ENCODE data around the gene PEX7. TPM values are rescaled to one million over a fixed set of nuclear protein-coding genes. Genes with fewer than 3 reads are reported as not detected.

Gene PEX7
- total and polyA plus RNA-seq, 10 of the 15 experiments (the other 5 are each of a cell fraction or from before 2014, with no cell fraction given) = 0.58 to 12.4 (median 8.8) TPM

DNA sequence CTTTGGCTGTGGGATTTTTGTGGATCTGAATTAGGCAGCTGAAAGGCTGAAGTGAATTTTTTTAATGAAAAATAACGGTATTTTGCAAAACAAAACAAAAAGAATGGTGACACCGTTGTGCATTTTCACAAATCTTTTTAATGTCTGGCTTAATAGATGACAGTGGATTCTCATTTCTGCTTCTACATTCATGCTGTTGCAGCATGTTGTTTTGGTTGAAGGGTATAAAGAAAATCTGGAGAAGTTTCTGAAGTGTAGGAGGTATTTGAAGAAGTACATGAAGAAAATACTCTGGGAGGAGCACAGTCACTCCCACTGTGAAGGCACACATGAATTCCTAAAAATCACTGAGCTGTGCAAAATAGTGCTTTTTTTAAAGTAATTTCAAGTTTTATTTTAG, 27.0 kb upstream of the PEX7 start:
- FAIRE-seq (no peak), DNase-seq (ENCODE audit: low read depth, low spot score) (no peak), ATAC-seq (no peak)
- no peaks in the 10 kb centered on the region; the same call in 2 of the 3 replicates for H3K9me3 ChIP-seq (replicated peaks; ENCODE audit: control insufficient read depth, insufficient read depth, low read length)
- H3K9ac ChIP-seq (ENCODE audit: control insufficient read depth, insufficient read depth, low read length) = no peak overlapping the region
- no peaks in the 10 kb centered on the region for H3K27me3 ChIP-seq (replicated peaks in 1 of 2; ENCODE audit: control insufficient read depth in 2 of 2, insufficient read depth in 2 of 2, low read length in 1 of 2)
- no TSS peak for BruUV-seq (replicated peaks)
- TF ChIP-seq SP1 (IDR thresholded peaks at IDR 0.05; ENCODE audit: low read depth, low read length) = no peak
- TF ChIP-seq BACH1 (IDR thresholded peaks at IDR 0.05; ENCODE audit: borderline replicate concordance) = no peak
- no peak for TF ChIP-seq ZBED1 (IDR thresholded peaks at IDR 0.05; ENCODE audit: borderline replicate concordance)
- H3K4me1 ChIP-seq (ENCODE audit: control insufficient read depth, insufficient read depth, low read length) = peaks cover 4% of the 10 kb centered on the region
- no peak overlapping the region for H3K27ac ChIP-seq (ENCODE audit: control insufficient read depth, insufficient read depth)
- SMC1A ChIA-PET (ENCODE audit: uncharacterized antibody, unreplicated experiment) = interaction anchor here (1.0 to 2.9 kb wide), 7 partner anchors 28 to 182 kb away, joined by 3 to 51 read pairs (median 3); partner anchors contain the start of gene PEX7
- intact Hi-C loops (cut with micrococcal nuclease; ENCODE audit: unreplicated experiment) (no loop called here), in situ Hi-C loops (cut with MboI) (loop anchor here (10.0 kb wide), 1 partner anchor 511 kb away; the partner anchor contains the start of gene BCLAF1)
- H2AFZ ChIP-seq (ENCODE audit: control insufficient read depth, low read depth, low read length) = no peak overlapping the region
- CTCF ChIA-PET = interaction anchor here (0.8 to 5.9 kb wide), 6 partner anchors 27 to 201 kb away, joined by 3 to 81 read pairs (median 4); partner anchors contain the start of gene PEX7
- H3K4me3 ChIP-seq = no peak overlapping the region
- no peaks in the 10 kb centered on the region for H3K36me3 ChIP-seq (ENCODE audit: control insufficient read depth in 2 of 2, insufficient read depth in 2 of 2, low read length in 1 of 2)
- WGBS (ENCODE audit: insufficient coverage, insufficient replicate concordance, low lambda C conversion rate, missing lambda C conversion rate) = 95% methylated on average over 2 of the region's 2 CpGs
- H3K4me2 ChIP-seq (ENCODE audit: control insufficient read depth, insufficient read depth) = no peak overlapping the region
- RAD21 ChIA-PET (ENCODE audit: unreplicated experiment) = interaction anchor here (0.6 to 2.8 kb wide), 3 partner anchors 41 to 160 kb away, joined by 4 to 35 read pairs (median 4); no protein-coding TSS in a partner anchor
- POLR2A ChIA-PET = interaction anchor here (1.0 to 1.9 kb wide), 2 partner anchors 78 to 151 kb away, joined by 3 to 10 read pairs; no protein-coding TSS in a partner anchor
- no peaks in the 10 kb centered on the region for H4K20me1 ChIP-seq (ENCODE audit: control insufficient read depth, insufficient read depth)
- H3K79me2 ChIP-seq (ENCODE audit: control insufficient read depth, insufficient read depth, low read length) = peaks cover 33% of the 10 kb centered on the region

GRCh38 chr6:136795996-136796395, 26.4 kb upstream of the PEX7 start:
- CTCF ChIA-PET = interaction anchor here (5.9 kb wide), 1 partner anchor 151 kb away, joined by 81 read pairs; no protein-coding TSS in a partner anchor
- H3K27me3 ChIP-seq (replicated peaks in 1 of 2; ENCODE audit: control insufficient read depth in 2 of 2, insufficient read depth in 2 of 2, low read length in 1 of 2) = no peaks in the 10 kb centered on the region
- RAD21 ChIA-PET (ENCODE audit: unreplicated experiment) = interaction anchor here (2.8 kb wide), 1 partner anchor 152 kb away, joined by 35 read pairs; no protein-coding TSS in a partner anchor
- no peak for DNase-seq (ENCODE audit: low read depth, low spot score)
- POLR2A ChIA-PET = no interaction called here
- no peak for TF ChIP-seq FOXM1 (IDR thresholded peaks at IDR 0.05; ENCODE audit: low read depth, low read length)
- no peak for TF ChIP-seq RELA (IDR thresholded peaks at IDR 0.05; ENCODE audit: borderline replicate concordance, partially characterized antibody)
- no peak for TF ChIP-seq NFIC (IDR thresholded peaks at IDR 0.05; ENCODE audit: low read depth, low read length)
- no peak for TF ChIP-seq BCL11A (IDR thresholded peaks at IDR 0.05; ENCODE audit: low read depth, low read length)
- TF ChIP-seq, protein P1, sequence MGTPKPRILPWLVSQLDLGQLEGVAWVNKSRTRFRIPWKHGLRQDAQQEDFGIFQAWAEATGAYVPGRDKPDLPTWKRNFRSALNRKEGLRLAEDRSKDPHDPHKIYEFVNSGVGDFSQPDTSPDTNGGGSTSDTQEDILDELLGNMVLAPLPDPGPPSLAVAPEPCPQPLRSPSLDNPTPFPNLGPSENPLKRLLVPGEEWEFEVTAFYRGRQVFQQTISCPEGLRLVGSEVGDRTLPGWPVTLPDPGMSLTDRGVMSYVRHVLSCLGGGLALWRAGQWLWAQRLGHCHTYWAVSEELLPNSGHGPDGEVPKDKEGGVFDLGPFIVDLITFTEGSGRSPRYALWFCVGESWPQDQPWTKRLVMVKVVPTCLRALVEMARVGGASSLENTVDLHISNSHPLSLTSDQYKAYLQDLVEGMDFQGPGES (IDR thresholded peaks at IDR 0.05) = no peak
- TF ChIP-seq HCFC1 (IDR thresholded peaks at IDR 0.05; ENCODE audit: low read length) = no peak
- no peak for TF ChIP-seq CHD4 (IDR thresholded peaks at IDR 0.05)
- H2AFZ ChIP-seq (ENCODE audit: control insufficient read depth, low read depth, low read length) = no peak overlapping the region
- H4K20me1 ChIP-seq (ENCODE audit: control insufficient read depth, insufficient read depth) = no peaks in the 10 kb centered on the region
- BruUV-seq (replicated peaks) = no TSS peak
- no peaks in the 10 kb centered on the region; the same call in 2 of the 3 replicates for H3K9me3 ChIP-seq (replicated peaks; ENCODE audit: control insufficient read depth, insufficient read depth, low read length)
- intact Hi-C loops (cut with micrococcal nuclease; ENCODE audit: unreplicated experiment) = no loop called here
- peaks cover 26% of the 10 kb centered on the region for H3K79me2 ChIP-seq (ENCODE audit: control insufficient read depth, insufficient read depth, low read length)
- H3K27ac ChIP-seq (ENCODE audit: control insufficient read depth, insufficient read depth) = no peak overlapping the region
- no peak overlapping the region for H3K4me3 ChIP-seq
- no peak for ATAC-seq
- no peaks in the 10 kb centered on the region for H3K36me3 ChIP-seq (ENCODE audit: control insufficient read depth in 2 of 2, insufficient read depth in 2 of 2, low read length in 1 of 2)
- in situ Hi-C loops (cut with MboI) = loop anchor here (10.0 kb wide), 1 partner anchor 511 kb away; the partner anchor contains the start of gene BCLAF1
- H3K4me1 ChIP-seq (ENCODE audit: control insufficient read depth, insufficient read depth, low read length) = peaks cover 4% of the 10 kb centered on the region
- no peak overlapping the region for H3K4me2 ChIP-seq (ENCODE audit: control insufficient read depth, insufficient read depth)
- no peak for FAIRE-seq
- 81% methylated on average over 5 of the region's 5 CpGs for WGBS (ENCODE audit: insufficient coverage, insufficient replicate concordance, low lambda C conversion rate, missing lambda C conversion rate)
- SMC1A ChIA-PET (ENCODE audit: uncharacterized antibody, unreplicated experiment) = interaction anchor here (2.9 kb wide), 1 partner anchor 151 kb away, joined by 51 read pairs; no protein-coding TSS in a partner anchor
- no peak overlapping the region for H3K9ac ChIP-seq (ENCODE audit: control insufficient read depth, insufficient read depth, low read length)
